ENCODE data around the gene MVD.

GRCh38 chr16:88650749-88651275, 12.1 kb downstream of the MVD start, which contains the start of gene CYBA:
- TF ChIP-seq, protein P1, sequence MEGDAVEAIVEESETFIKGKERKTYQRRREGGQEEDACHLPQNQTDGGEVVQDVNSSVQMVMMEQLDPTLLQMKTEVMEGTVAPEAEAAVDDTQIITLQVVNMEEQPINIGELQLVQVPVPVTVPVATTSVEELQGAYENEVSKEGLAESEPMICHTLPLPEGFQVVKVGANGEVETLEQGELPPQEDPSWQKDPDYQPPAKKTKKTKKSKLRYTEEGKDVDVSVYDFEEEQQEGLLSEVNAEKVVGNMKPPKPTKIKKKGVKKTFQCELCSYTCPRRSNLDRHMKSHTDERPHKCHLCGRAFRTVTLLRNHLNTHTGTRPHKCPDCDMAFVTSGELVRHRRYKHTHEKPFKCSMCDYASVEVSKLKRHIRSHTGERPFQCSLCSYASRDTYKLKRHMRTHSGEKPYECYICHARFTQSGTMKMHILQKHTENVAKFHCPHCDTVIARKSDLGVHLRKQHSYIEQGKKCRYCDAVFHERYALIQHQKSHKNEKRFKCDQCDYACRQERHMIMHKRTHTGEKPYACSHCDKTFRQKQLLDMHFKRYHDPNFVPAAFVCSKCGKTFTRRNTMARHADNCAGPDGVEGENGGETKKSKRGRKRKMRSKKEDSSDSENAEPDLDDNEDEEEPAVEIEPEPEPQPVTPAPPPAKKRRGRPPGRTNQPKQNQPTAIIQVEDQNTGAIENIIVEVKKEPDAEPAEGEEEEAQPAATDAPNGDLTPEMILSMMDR (IDR thresholded peaks at IDR 0.05): no peak
- peak in 1 of 2 donors; percentile 53 for TF ChIP-seq POLR2A (IDR thresholded peaks at IDR 0.05)

All from thyroid gland (tissue), 4 donors.